Fibroblast of lung (primary cell): ENCODE results near the gene LYZL4. TPM values are rescaled to one million over a fixed set of nuclear protein-coding genes. Genes with fewer than 3 reads are reported as not detected.

Experiments used
- DNase-seq, 2 donors: peaks; one replicate each; pipeline versions ENCODE4 v3.0.0 to v3.0.0-alpha.2; 2010; ENCODE audit warnings: low read depth in 2 of 2
- H2AFZ ChIP-seq: 2 replicates; pipeline ENCODE4 v1.5.1; 2012; ENCODE audit warnings: low read length, control low read depth, inconsistent platforms
- H3K27ac ChIP-seq: 2 replicates; pipeline ENCODE4 v1.5.1; 2011; ENCODE audit warnings: low read length, control low read depth; ENCODE audit not compliant: insufficient read depth
- H3K27me3 ChIP-seq: 2 replicates; pipeline ENCODE4 v1.5.1; 2011; ENCODE audit warnings: mild to moderate bottlenecking, low read length; ENCODE audit not compliant: control insufficient read depth, insufficient read depth
- H3K36me3 ChIP-seq: 2 replicates; pipeline ENCODE4 v1.5.1; 2011; ENCODE audit warnings: low read length; ENCODE audit not compliant: control insufficient read depth, insufficient read depth
- H3K4me1 ChIP-seq: 2 replicates; pipeline ENCODE4 v1.5.1; 2011; ENCODE audit warnings: low read length; ENCODE audit not compliant: control insufficient read depth, insufficient read depth; ENCODE audit errors: extremely low read depth
- H3K4me2 ChIP-seq: 2 replicates; pipeline ENCODE4 v1.5.1; 2011; ENCODE audit warnings: low read length, control low read depth; ENCODE audit not compliant: insufficient read depth; ENCODE audit errors: extremely low read depth
- H3K4me3 ChIP-seq, 4 experiments: fragments of 200-600 bp in 1 of 4; sonication (generic) in 1 of 4; replicated peaks in 1 of 4; 2 replicates each; pipeline ENCODE4 v1.5.1; 2011 to 2016; ENCODE audit warnings: low read length in 4 of 4, low read depth in 3 of 4, mild to moderate bottlenecking in 3 of 4, control low read depth in 2 of 4, inconsistent platforms in 1 of 4, mixed read lengths in 1 of 4; ENCODE audit not compliant: insufficient read depth in 1 of 4; ENCODE audit errors: control extremely low read depth in 1 of 4
- H3K79me2 ChIP-seq: 2 replicates; pipeline ENCODE4 v1.5.1; 2012; ENCODE audit warnings: mild to moderate bottlenecking, low read length, inconsistent platforms; ENCODE audit not compliant: control insufficient read depth, insufficient read depth
- H3K9ac ChIP-seq: 2 replicates; pipeline ENCODE4 v1.5.1; 2011; ENCODE audit warnings: mild to moderate bottlenecking, low read length, control low read depth; ENCODE audit not compliant: insufficient read depth
- H3K9me3 ChIP-seq: 2 replicates; pipeline ENCODE4 v1.5.1; 2012; ENCODE audit warnings: low read depth, low read length; ENCODE audit not compliant: control insufficient read depth, insufficient read depth
- H4K20me1 ChIP-seq: 2 replicates; pipeline ENCODE4 v1.5.1; 2011; ENCODE audit warnings: low read length; ENCODE audit not compliant: control insufficient read depth, insufficient read depth; ENCODE audit errors: extremely low read depth
- CTCF ChIP-seq, 2 donors: IDR thresholded peaks in 1 of 2; conservative IDR thresholded peaks in 1 of 2; 1 replicate in 1 of 2; 2 replicates in 1 of 2; pipeline ENCODE4 v1.5.1; 2011 to 2012; ENCODE audit warnings: low read length in 2 of 2, control low read depth in 1 of 2, inconsistent platforms in 1 of 2, low read depth in 1 of 2, mild to moderate bottlenecking in 1 of 2
- EZH2 ChIP-seq: IDR thresholded peaks from 2 replicates; pipeline ENCODE4 v1.5.1; 2012; ENCODE audit warnings: low read length, control low read depth, mild to moderate bottlenecking; ENCODE audit errors: missing control alignments
- polyA plus RNA-seq, 2 donors: library from polyadenylated mRNA; depleted of rRNA in 1 of 2; stranded (reverse) in 1 of 2; unstranded in 1 of 2; fragments of >200 nt; gene quantifications; 2 replicates each; pipeline ENCODE4 v1.2.1, GENCODE V29; 2011 to 2012; ENCODE audit warnings: missing spikeins in 1 of 2
- total RNA-seq: library from RNA; depleted of rRNA; stranded (reverse); fragments of >200 nt; gene quantifications from 2 replicates; pipeline ENCODE4 v1.2.1, GENCODE V29; 2014

LYZL4 gene
- total and polyA plus RNA-seq, 2 donors (not counting 1 experiment from before 2014, with no cell fraction given), result not detected

- no peaks in the 10 kb centered on the region for H3K36me3 ChIP-seq
- DNase-seq, result no peak
- no peak overlapping the region for H3K4me3 ChIP-seq
- H3K4me1 ChIP-seq, result no peaks in the 10 kb centered on the region
- peaks cover 4% of the 10 kb centered on the region for H3K27me3 ChIP-seq
- H4K20me1 ChIP-seq, result no peaks in the 10 kb centered on the region
- no peak overlapping the region for H3K9ac ChIP-seq
- H3K4me2 ChIP-seq, result no peak overlapping the region
- H3K9me3 ChIP-seq, result no peaks in the 10 kb centered on the region
- H2AFZ ChIP-seq, result no peak overlapping the region
- H3K79me2 ChIP-seq, result no peaks in the 10 kb centered on the region
- TF ChIP-seq EZH2 (no peak), CTCF (conservative IDR thresholded peaks at IDR 0.05 in 1 of 2, IDR thresholded peaks at IDR 0.05 in 1 of 2; ENCODE audit: low read depth in 1 of 2, low read length in 2 of 2) (no peak)
- no peak overlapping the region for H3K27ac ChIP-seq
These were observed 41.3 kb upstream of the LYZL4 start for GRCh38 chr3:42451546-42452230.

DNA sequence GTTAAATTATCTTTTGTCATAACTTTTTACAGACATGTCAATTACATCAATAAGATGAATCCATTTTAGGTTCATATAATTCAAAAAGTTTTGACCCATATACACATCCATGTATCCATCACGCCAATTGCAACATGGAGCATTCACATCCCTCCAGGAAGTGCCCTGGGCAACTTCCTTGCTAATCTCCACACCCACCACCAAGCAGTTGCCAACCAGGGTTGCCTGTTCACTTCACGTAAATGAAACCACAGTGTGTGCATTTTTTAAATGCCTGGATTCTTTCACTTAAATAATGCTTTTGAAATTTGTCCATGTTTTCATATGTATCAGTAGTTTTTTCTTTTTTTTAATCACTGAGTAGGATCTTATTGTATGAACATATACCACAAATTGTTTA, 40.7 kb upstream of the LYZL4 start:
- Histone ChIP-seq H4K20me1 (no peaks in the 10 kb centered on the region), H3K9ac (no peak overlapping the region), H3K79me2 (no peaks in the 10 kb centered on the region), H3K4me2 (no peak overlapping the region), H3K36me3 (no peaks in the 10 kb centered on the region), H3K4me3 (no peak overlapping the region), H3K4me1 (no peaks in the 10 kb centered on the region), H2AFZ (no peak overlapping the region), H3K9me3 (no peaks in the 10 kb centered on the region), H3K27me3 (peaks cover 4% of the 10 kb centered on the region), H3K27ac (no peak overlapping the region)
- DNase-seq, result no peak
- TF ChIP-seq EZH2 (no peak), CTCF (conservative IDR thresholded peaks at IDR 0.05 in 1 of 2, IDR thresholded peaks at IDR 0.05 in 1 of 2; ENCODE audit: low read depth in 1 of 2, low read length in 2 of 2) (no peak)

GRCh38 chr3:42450567-42450966, 40.2 kb upstream of the LYZL4 start:
- peaks cover 4% of the 10 kb centered on the region for H3K27me3 ChIP-seq
- no peak for TF ChIP-seq CTCF (conservative IDR thresholded peaks at IDR 0.05 in 1 of 2, IDR thresholded peaks at IDR 0.05 in 1 of 2; ENCODE audit: low read depth in 1 of 2, low read length in 2 of 2)
- no peak for TF ChIP-seq EZH2
- no peak overlapping the region for H3K4me3 ChIP-seq
- no peak overlapping the region for H3K27ac ChIP-seq
- H3K9ac ChIP-seq, result no peak overlapping the region
- no peak overlapping the region for H3K4me2 ChIP-seq
- no peaks in the 10 kb centered on the region for H3K4me1 ChIP-seq
- no peaks in the 10 kb centered on the region for H3K79me2 ChIP-seq
- no peaks in the 10 kb centered on the region for H3K36me3 ChIP-seq
- no peak for DNase-seq
- no peaks in the 10 kb centered on the region for H3K9me3 ChIP-seq
- H2AFZ ChIP-seq, result no peak overlapping the region
- H4K20me1 ChIP-seq, result no peaks in the 10 kb centered on the region
